ENCODE results near the gene SUPT6H.
"Not testable (repeated sequence)": the region's sequence is repeated elsewhere in the genome, so short reads cannot be mapped to it uniquely, and the experiment has no call there.

The SUPT6H gene

GRCh38 chr17:28648698-28649097 lies 13.3 kb upstream of the SUPT6H start:
- no peak for DNase-seq (ENCODE audit: low read depth)

- no peak for DNase-seq (ENCODE audit: low read depth)
Measured at GRCh38 chr17:28655160-28655559, 6.8 kb upstream of the SUPT6H start.

GRCh38 chr17:28657756-28658155 lies 4.2 kb upstream of the SUPT6H start:
- DNase-seq (ENCODE audit: low read depth) = no peak

GRCh38 chr17:28658342-28658741 lies 3.7 kb upstream of the SUPT6H start:
- DNase-seq (ENCODE audit: low read depth) = not testable (repeated sequence)

GRCh38 chr17:28658766-28659496 lies 3.1 kb upstream of the SUPT6H start:
- not testable (repeated sequence) for DNase-seq (ENCODE audit: low read depth)

- DNase-seq (ENCODE audit: low read depth) = not testable (repeated sequence)
Measured at GRCh38 chr17:28659497-28659881, 2.5 kb upstream of the SUPT6H start.

- no peak for DNase-seq (ENCODE audit: low read depth)
Measured at GRCh38 chr17:28662527-28662829, 473 bp downstream of the SUPT6H start.

- DNase-seq (ENCODE audit: low read depth) = no peak
Measured at GRCh38 chr17:28663723-28664122, 1.7 kb downstream of the SUPT6H start.

- DNase-seq (ENCODE audit: low read depth) = no peak
Measured at GRCh38 chr17:28665994-28666393, 4.0 kb downstream of the SUPT6H start.

GRCh38 chr17:28667870-28668269 lies 5.9 kb downstream of the SUPT6H start:
- no peak for DNase-seq (ENCODE audit: low read depth)

- no peak for DNase-seq (ENCODE audit: low read depth)
Measured at GRCh38 chr17:28669918-28670317, 7.9 kb downstream of the SUPT6H start.

- DNase-seq (ENCODE audit: low read depth) = no peak
Measured at GRCh38 chr17:28675490-28675889, 13.5 kb downstream of the SUPT6H start.

- no peak for DNase-seq (ENCODE audit: low read depth)
Measured at GRCh38 chr17:28675980-28676379, 14.0 kb downstream of the SUPT6H start.

GRCh38 chr17:28682655-28683054 lies 20.6 kb downstream of the SUPT6H start:
- no peak for DNase-seq (ENCODE audit: low read depth)

GRCh38 chr17:28684963-28685362 lies 23.0 kb downstream of the SUPT6H start:
- DNase-seq (ENCODE audit: low read depth) = no peak

GRCh38 chr17:28685366-28685765 lies 23.4 kb downstream of the SUPT6H start:
- DNase-seq (ENCODE audit: low read depth) = no peak

GRCh38 chr17:28686296-28686695 lies 24.3 kb downstream of the SUPT6H start:
- no peak for DNase-seq (ENCODE audit: low read depth)

GRCh38 chr17:28688481-28688880 lies 26.5 kb downstream of the SUPT6H start:
- DNase-seq (ENCODE audit: low read depth) = no peak

- DNase-seq (ENCODE audit: low read depth) = no peak
Measured at GRCh38 chr17:28689011-28689410, 27.0 kb downstream of the SUPT6H start.

- no peak for DNase-seq (ENCODE audit: low read depth)
Measured at GRCh38 chr17:28693869-28694268, 31.9 kb downstream of the SUPT6H start.

GRCh38 chr17:28698253-28698941 lies 36.4 kb downstream of the SUPT6H start:
- DNase-seq (ENCODE audit: low read depth) = no peak

- DNase-seq (ENCODE audit: low read depth) = no peak
Measured at GRCh38 chr17:28700278-28700677, 38.3 kb downstream of the SUPT6H start.

GRCh38 chr17:28700830-28701492 lies 39.0 kb downstream of the SUPT6H start:
- no peak for DNase-seq (ENCODE audit: low read depth)
